Measurements from ENCODE around the gene TCOF1.

Gene TCOF1, protein sequence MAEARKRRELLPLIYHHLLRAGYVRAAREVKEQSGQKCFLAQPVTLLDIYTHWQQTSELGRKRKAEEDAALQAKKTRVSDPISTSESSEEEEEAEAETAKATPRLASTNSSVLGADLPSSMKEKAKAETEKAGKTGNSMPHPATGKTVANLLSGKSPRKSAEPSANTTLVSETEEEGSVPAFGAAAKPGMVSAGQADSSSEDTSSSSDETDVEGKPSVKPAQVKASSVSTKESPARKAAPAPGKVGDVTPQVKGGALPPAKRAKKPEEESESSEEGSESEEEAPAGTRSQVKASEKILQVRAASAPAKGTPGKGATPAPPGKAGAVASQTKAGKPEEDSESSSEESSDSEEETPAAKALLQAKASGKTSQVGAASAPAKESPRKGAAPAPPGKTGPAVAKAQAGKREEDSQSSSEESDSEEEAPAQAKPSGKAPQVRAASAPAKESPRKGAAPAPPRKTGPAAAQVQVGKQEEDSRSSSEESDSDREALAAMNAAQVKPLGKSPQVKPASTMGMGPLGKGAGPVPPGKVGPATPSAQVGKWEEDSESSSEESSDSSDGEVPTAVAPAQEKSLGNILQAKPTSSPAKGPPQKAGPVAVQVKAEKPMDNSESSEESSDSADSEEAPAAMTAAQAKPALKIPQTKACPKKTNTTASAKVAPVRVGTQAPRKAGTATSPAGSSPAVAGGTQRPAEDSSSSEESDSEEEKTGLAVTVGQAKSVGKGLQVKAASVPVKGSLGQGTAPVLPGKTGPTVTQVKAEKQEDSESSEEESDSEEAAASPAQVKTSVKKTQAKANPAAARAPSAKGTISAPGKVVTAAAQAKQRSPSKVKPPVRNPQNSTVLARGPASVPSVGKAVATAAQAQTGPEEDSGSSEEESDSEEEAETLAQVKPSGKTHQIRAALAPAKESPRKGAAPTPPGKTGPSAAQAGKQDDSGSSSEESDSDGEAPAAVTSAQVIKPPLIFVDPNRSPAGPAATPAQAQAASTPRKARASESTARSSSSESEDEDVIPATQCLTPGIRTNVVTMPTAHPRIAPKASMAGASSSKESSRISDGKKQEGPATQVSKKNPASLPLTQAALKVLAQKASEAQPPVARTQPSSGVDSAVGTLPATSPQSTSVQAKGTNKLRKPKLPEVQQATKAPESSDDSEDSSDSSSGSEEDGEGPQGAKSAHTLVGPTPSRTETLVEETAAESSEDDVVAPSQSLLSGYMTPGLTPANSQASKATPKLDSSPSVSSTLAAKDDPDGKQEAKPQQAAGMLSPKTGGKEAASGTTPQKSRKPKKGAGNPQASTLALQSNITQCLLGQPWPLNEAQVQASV (N-terminal part only)

DNA sequence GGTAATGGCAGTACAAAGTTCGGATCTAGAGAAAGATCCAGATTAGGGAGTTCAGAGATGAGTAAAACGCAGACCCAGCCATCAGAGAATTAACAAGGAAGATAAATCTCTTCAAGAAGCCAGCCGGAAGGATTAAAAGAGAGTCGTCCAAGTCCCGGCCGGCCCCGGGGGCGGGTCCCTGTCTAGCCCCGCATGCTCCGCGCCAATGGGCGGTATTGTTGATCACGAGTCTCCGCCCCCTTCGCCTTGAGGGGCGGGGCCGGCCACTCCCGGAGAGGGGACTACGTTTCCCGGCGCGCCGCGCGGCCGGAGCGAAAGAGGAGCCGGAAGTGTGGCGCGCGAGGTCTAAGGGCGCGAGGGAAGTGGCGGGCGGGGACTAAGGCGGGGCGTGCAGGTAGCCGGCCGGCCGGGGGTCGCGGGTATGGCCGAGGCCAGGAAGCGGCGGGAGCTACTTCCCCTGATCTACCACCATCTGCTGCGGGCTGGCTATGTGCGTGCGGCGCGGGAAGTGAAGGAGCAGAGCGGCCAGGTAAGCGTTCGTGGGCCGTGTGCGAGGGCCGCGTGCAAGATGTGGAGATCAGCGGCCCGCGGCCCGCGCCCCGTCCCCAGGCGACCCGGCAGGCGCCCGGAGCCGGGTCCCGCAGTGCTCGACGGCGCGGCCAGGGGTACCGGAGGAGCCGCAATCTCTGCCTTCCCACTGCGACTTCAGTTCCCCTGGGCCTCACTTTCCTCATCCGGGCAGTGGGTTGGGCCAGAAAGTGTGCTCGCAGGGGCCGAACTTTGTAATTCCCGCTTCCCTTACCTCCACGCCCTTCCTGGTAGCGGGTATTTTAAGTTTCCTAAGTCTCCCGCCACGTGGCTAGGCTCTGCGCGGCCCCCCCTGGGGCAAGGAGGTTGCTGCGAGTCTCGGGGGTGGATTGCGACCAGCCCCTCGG lies at the start of gene TCOF1:
Gene TCOF1, plus strand, starts transcription at position 372 of the 935 bp plus-strand sequence. Its CDS starts 50 bp downstream, at position 422.
- TF ChIP-seq, protein P1, sequence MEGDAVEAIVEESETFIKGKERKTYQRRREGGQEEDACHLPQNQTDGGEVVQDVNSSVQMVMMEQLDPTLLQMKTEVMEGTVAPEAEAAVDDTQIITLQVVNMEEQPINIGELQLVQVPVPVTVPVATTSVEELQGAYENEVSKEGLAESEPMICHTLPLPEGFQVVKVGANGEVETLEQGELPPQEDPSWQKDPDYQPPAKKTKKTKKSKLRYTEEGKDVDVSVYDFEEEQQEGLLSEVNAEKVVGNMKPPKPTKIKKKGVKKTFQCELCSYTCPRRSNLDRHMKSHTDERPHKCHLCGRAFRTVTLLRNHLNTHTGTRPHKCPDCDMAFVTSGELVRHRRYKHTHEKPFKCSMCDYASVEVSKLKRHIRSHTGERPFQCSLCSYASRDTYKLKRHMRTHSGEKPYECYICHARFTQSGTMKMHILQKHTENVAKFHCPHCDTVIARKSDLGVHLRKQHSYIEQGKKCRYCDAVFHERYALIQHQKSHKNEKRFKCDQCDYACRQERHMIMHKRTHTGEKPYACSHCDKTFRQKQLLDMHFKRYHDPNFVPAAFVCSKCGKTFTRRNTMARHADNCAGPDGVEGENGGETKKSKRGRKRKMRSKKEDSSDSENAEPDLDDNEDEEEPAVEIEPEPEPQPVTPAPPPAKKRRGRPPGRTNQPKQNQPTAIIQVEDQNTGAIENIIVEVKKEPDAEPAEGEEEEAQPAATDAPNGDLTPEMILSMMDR (IDR thresholded peaks at IDR 0.05; ENCODE audit: insufficient read depth, low read depth, low read length, missing control alignments), result no peak
- DNase-seq (ENCODE audit: low read depth), result peak; percentile 98
- peak within 1 kb of the TSS; percentile 92 for H3K4me3 ChIP-seq (ENCODE audit: low read depth, low read length)

DNA sequence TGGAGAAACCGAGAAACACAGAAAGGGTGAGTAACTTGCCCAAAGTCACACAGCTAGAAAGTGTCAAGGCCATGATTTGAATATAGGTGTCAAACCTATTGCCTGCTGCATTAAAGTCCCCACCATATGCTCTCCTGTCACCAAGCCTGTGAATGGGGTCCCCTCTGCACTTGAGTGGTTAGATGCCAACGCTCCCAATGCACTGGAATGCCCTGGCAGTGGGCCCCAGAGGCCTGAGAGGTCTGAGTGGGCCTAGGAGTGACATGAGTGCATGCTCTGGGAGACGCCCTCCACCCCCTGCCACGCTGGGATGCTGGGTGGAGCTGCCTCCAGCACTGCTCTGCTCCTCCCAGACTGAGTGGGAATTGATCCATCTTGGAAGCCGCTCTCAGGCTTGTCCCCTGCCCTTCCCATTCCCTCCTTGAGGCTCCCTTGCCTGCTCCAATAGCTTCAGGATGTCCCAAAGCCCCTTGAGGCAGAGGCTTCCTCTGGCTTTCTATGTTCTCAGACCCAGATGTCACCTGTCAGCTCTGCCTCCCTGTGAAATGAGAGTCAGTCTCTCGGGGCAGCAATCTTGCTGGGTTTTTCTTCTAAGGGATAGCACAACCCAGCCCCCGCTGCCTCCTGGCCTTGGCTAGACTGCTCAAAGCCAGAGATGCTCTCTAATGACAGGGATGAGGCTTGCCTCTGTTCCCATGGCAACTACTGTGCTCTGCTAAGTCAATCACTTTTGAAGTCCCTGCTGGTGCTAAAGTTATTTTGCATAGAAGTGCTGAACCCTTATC lies 48.2 kb upstream of the TCOF1 start:
- no peak overlapping the region for H3K4me3 ChIP-seq (ENCODE audit: low read depth, low read length)
- TF ChIP-seq, protein P1 (IDR thresholded peaks at IDR 0.05; ENCODE audit: insufficient read depth, low read depth, low read length, missing control alignments), result no peak
- peak; percentile 9 for DNase-seq (ENCODE audit: low read depth)

DNA sequence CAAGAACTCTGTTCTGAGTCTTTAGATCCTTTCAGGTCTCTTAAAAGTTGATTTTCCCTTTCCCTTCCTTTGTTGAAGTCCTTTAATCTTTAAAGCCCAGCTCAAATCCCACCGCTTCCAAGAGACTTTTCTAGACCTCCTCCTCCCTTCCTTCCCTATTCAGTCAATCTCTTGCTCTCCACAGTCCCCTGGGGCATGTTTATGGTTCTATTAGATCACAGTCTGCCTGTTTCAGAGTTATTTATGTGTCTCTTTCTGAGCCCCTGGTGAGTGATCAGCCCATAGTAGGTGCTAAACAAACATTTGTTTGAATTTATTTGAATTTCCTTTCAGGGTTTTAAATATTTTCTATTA lies 47.6 kb upstream of the TCOF1 start:
- no peak overlapping the region for H3K4me3 ChIP-seq (ENCODE audit: low read depth, low read length)
- no peak for DNase-seq (ENCODE audit: low read depth)
- TF ChIP-seq, protein P1 (IDR thresholded peaks at IDR 0.05; ENCODE audit: insufficient read depth, low read depth, low read length, missing control alignments), result no peak

DNA sequence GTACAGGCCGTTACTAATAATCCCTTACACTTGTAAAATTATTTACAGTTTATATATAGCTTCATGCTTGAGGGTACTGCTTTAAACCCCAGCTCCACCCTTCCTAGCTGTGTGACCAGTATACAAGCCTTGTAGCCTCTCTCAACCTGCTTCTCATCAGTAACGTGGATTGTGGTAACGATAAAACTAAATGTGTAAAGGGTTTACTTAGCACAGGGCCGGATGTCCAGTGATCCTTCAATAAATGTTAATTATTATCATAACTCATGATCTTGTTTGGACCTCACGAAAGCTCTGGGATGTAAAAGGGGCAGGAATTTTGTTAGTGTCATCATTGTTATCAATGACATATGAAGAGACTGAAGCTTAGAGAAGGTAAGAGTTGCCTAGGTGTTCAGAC lies 47.3 kb upstream of the TCOF1 start:
- TF ChIP-seq, protein P1 (IDR thresholded peaks at IDR 0.05; ENCODE audit: insufficient read depth, low read depth, low read length, missing control alignments), result no peak
- no peak overlapping the region for H3K4me3 ChIP-seq (ENCODE audit: low read depth, low read length)
- no peak for DNase-seq (ENCODE audit: low read depth)

DNA sequence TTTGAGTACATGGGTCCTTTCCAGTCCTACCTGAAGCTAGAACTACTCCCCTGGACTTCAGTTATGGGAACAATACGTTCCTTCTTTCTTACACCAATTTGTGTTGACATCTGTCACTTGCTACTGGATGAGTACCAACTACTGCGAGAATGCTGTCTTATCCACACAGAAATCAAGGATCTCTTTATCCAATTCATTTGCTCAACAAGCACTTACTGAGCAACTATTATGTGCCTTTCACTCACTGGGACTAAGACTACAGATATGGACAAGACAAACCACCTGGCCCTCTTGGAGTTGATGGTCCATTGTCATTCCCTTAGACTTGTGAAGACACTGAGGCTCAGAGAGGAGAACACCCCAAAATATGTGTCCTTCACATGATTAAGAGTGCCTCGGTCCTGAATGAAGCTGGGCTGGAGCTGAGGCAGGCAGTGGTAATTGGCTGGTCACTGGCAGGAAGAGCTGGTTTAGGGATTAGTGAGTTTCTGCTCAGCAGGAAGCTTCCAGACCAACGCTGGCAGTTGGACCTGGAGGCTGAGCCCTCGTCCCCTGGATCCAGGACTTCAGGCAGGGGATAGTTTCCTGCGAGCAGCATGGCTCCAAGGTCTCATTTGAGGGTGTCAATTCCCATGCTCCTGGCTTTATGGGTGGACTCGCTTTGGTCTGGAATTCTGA lies 46.3 kb upstream of the TCOF1 start:
- no peak for DNase-seq (ENCODE audit: low read depth)
- no peak overlapping the region for H3K4me3 ChIP-seq (ENCODE audit: low read depth, low read length)
- TF ChIP-seq, protein P1 (IDR thresholded peaks at IDR 0.05; ENCODE audit: insufficient read depth, low read depth, low read length, missing control alignments), result no peak
